GM19372 (cell line): ENCODE results near the gene SLC22A15.
"Not testable (repeated sequence)": the region's sequence is repeated elsewhere in the genome, so short reads cannot be mapped to it uniquely, and the experiment has no call there.

Source experiments
- ATAC-seq: cut with Tn5 transposase; IDR thresholded peaks from one replicate; pipeline ENCODE4 v1.9.1; 2021; ENCODE audit warnings: mild to moderate bottlenecking, low read depth, moderate library complexity; ENCODE audit not compliant: unreplicated experiment

Gene SLC22A15

DNA sequence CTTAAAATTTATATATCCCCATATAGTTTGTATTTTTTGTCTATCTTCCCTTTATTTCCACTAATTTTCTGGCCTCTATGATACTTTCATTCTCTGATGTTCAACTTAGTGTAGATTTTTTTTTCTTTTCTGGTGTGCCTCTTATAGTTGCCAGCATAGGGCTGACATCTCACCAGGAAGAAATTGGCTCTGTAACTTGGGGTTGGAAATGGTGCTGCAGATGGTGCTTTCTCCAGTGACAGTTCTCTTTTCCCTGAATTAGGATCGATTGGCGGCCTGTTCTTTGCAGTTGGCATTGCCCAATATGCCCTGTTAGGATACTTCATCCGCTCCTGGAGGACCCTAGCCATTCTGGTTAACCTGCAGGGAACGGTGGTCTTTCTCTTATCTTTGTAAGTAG lies 50.3 kb downstream of the SLC22A15 start:
- ATAC-seq = no peak

DNA sequence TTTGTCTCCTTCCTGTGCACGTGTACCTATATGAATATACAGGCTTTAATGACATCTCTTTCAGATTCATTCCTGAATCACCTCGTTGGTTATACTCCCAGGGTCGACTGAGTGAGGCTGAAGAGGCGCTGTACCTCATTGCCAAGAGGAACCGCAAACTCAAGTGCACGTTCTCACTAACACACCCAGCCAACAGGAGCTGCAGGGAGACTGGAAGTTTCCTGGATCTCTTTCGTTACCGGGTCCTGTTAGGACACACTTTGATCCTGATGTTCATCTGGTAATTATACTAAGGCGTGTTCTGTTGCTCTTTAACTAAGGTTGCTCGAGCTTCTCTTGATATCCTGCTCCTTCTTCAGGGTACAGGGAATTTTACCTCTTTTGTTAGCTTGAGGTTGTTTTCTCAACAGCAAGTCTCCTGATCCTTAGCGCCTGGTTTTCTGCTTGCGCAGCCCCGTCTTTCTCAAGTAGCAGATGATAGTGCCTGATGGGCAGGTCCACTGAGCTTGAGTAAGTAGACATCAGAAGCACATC lies 55.1 kb downstream of the SLC22A15 start:
- no peak for ATAC-seq

DNA sequence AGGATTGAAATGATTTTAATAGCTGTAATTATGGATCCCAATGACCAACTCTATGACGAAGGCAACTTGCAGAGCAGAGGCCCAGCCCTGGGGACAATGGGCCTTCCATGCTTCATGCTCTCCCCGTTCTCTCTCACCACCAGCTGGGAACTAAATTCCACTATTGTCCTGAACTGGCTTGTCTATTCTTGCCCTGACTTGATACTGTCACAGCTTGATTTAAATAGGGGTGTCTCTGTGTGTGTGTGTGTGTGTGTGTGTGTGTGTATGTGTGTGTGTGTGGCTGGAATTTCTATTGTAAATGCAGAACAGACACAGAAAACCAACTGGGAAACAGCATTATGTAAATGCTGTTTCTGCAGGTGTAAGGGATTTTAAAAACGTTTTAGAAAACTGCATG lies 57.0 kb downstream of the SLC22A15 start:
- ATAC-seq = no peak

DNA sequence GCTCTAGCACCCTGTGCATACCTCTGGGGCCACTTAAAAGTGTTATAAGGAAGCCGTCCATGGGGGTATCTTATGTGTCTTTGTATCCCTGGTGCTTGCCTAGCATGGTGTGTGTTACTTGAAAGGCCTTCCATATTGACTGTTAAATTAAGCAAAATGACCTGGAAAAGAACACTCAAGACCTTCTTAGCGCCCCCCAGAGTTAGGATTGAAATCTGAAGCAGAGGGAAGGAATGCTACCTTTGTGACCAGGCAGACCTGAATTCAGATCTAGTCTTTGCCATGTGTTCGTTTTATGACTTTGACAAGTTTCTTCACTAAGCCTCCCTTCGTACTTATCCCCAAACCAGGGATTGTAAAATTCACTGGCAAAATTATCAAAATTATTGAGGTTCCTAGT lies 59.9 kb downstream of the SLC22A15 start:
- no peak for ATAC-seq

DNA sequence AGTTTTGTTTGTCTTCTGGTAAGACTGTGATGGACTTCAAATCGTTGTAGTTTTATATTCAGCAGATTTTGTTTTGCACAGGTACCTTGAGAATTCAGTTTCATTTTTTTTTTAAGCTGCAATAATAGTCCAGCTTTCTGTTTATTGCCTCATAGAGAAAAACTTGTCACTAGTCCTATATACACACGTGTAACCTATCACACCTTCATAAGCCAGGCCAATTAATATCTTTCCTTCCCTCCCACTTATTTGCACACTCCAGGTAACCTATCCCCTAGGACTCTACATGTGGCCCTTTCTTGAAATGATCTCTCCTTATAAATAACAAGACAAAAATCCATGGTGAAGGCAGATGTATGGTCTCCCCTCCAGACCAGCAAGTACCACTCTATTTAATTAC lies 62.4 kb downstream of the SLC22A15 start:
- ATAC-seq = no peak

DNA sequence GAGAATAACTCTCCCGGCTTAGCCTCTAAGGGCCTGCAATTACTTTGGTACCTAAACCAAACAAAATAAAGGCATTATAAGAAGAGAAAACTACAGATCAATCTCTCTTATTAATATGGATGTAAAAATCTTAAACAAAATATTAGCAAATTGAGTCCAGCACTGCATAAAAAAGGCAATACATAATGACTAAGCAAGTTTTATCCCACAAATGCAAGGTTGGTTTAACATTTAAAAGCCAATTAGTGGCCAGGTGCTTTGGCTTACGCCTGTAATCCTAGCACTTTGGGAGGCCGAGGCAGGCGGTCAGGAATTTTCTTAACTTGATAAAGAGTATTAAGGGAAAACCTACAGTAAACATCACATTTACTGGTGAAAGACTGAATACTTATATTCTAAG lies 67.8 kb downstream of the SLC22A15 start:
- no peak for ATAC-seq

DNA sequence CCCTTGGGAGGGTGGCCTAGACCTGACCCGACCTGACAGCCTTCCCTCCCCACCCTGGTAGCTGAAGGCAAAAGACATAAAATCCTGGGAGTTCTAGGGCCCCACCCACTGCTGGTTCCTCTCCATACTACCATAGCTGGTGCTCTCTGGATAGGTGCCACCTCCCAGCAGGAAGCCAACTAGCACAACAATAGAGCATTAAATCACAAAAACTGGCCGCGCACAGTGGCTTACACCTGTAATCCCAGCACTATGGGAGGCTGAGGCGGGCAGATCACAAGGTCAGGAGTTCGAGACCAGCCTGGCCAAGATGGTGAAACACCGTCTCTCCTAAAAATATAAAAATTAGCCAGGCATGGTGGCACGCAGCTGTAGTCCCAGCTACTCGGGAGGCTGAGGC lies 70.6 kb downstream of the SLC22A15 start:
- ATAC-seq = not testable (repeated sequence)

DNA sequence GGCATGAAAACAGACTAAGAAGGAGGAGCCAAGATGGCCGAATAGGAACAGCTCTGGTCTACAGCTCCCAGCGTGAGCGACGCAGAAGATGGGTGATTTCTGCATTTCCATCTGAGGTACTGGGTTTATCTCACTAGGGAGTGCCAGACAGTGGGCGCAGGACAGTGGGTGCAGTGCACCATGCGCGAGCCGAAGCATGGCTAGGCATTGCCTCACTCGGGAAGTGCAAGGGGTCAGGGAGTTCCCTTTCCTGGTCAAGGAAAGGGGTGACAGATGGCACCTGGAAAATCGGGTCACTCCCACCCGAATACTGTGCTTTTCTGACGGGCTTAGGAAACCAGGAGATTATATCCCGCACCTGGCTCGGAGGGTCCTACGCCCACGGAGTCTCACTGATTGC lies 75.6 kb downstream of the SLC22A15 start:
- ATAC-seq = not testable (repeated sequence)

DNA sequence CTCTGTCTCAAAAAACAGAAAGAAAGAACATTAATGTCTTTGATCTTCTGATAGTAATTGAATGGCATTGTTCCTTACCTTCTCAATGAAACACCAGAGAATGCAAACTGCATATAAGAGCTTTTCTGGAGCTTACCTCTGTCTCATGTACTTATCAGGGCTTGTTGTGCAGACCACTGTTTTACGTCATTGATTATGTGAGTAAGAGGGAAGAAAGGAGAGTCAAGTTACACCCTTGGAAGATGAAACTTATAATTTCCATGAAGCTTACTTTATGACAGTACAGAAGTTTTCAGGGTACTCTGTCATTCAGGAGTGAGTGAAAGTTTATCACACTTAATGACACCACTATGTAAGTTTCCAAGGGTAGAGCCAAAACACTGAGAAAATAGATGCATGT lies 85.9 kb downstream of the SLC22A15 start:
- no peak for ATAC-seq

DNA sequence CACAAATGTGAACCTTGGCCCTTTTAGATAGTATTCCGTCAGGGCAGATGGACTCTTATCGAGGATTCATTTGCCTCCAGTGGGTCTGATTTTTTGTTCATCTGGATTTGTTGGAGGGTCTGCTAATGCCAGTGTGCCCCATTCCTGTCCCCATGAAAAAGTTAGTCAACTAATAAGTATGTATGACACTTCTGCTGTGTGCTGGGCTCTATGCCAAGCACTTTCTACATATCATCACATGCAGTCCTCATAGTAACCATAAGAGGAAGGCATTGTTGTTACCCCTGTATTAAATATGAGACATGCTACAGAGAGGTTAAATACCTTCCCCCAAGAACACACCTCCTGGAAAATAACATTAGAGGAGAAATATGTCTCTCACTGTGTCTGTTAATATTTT lies 88.3 kb downstream of the SLC22A15 start:
- no peak for ATAC-seq

DNA sequence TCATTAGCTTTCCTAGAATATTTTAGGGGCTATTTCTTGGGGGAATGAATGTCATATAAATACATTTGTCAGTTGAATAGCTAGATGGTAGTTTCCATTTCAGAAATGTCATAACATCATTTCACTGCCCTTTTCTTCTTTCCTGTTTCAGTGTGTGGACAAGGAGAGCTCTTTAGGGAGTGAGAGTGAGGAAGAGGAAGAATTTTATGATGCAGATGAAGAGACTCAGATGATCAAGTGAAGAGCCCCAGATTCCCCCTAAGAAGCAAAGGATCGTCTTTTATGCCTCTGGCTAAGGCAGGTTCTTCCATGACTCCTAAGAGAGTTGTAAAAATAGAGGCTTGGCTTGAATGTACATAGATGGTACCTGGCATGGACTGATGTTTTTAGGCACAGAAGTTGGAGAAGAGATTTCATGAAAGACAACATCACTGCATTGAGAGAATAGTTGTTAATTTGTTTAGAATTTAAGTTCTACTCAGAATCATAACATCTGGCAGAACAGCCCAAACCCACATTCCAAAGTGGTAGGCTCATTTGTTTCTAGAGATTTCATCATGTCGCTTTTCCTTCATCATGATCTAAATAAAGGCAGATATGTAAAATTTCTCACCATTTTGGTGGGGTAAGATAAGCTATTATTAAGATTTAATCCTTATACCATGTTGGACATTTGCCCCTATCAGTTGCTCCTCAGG lies 90.7 kb downstream of the SLC22A15 start:
- no peak for ATAC-seq

DNA sequence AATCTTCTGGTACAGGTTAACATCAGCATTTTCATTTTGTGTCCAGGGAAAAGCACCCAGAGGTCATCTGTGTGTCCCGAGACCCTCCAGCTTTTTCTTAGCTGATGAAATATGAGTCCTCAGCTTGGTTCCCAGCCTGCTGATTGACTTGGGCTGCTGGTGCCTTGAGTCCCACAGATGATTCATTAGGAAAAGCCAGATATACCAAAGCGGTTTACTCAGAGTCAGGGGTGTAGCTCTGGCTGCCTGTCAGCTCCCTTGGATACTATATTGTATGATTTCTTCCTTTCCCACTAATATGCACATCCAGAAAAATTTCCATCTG lies 91.2 kb downstream of the SLC22A15 start:
- no peak for ATAC-seq

DNA sequence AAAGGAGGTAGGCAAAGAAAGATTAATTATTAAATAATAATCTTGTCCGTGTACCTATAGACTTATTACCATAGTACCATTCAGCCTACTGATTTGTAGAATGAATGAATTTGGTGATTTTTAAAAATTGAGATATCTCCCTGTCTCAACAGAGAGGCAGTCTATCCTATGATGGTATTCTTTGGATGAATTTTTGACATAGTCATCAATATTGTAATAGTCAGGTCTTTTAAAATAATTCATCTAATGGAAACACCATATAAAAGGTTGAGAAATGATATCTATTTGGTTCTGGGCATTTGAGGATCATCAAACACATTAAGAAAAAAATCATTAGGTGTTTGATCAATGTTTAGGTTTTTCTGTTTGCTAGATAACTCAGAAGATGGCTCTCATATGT lies 99.3 kb downstream of the SLC22A15 start:
- ATAC-seq = no peak

DNA sequence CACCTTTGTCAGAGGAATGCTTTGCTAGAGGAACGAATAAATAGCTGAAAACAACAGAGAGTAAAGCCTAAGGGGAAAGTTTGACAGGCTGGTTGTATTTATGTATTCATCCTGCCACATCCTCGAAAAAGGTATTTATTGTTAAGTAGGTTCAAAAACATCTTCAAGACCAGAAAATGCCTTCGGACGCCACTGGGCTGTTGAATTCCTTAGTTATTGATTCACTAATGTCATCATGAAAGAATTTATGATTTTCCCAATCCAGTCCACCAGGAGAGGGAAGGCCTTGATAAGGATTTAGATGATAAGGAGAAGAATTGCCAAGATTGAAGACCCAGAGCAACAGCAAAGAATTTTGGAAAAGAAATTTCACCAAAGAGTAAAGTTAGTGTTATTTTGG lies 99.7 kb downstream of the SLC22A15 start:
- ATAC-seq = no peak

DNA sequence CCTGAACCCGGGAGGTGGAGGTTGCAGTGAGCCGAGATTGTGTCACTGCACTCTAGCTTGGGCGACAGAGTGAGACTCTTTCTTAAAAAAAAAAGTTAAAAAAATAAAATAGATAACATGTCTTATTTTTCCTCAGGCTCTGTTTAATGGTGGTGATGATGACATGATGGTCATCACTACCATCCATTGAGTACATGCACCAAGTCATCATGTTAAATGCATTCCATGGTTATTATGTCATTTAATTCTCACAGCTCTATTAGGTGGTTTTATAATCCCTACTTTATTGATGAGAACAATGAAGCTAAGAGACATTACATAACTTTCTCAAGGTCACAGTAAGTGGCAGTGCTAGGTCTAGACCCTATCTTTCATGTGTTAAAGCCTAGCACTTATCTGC lies 100.5 kb downstream of the SLC22A15 start:
- no peak for ATAC-seq

DNA sequence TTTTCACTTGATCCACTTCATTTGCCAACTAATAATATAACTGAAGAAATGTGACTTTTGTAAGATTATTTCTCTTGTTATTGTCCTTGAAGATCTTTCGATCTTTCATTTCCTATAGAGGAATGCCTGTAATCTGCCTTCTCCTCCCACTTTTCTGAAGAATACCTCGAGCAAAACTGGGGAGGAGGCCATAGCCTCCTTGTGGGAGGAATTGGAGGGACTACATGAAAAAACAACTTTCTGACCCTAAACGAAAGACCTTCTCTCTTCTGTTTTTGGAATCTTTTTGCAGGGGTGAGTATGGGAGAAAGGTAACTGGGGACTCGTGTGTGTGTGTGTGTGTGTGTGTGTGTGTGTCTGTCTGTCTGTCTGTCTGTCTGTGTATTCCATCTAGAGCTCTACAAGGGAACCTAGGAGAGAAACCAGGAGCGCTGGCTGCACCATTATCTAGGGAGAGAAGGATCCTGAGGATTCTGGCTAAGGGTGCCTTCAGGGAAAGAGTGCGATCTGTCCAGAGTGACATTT lies 102.4 kb downstream of the SLC22A15 start:
- ATAC-seq = no peak

DNA sequence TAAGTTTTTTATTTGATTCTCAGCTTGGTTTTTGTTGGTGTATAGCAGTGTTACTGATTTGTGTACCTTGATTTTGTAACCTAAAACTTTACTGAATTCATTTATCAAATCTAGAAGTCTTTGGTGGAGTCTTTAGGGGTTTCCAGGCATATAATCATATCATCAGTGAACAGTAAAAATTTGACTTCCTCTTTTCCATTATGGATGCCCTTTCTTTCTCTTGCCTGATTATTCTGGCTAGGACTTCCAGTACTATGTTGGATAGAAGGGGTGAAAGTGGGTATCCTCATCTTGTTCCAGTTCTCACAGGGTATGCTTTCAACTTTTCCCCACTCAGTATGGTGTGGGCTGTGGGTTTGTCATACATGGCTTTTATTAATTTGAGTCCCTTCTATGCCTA lies 111.3 kb downstream of the SLC22A15 start:
- ATAC-seq = no peak

DNA sequence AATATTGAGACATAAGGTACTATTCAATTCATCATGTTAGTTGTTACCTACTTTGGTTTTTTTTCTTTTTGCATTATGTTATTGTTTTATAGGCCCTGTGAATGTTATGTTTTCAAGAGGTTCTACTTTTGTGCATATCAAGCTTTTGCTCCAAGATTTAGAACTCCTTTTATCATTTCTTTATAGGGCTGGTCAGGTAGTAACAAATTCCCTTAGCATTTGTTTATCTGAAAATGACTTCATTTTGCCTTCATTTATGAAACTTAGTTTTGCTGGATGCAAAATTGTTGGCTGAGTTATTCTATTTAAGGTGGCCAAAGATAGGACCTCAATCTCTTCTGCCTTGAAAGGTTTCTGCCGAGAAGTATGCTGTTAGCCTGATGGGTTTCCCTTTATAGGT lies 113.6 kb downstream of the SLC22A15 start:
- ATAC-seq = no peak

DNA sequence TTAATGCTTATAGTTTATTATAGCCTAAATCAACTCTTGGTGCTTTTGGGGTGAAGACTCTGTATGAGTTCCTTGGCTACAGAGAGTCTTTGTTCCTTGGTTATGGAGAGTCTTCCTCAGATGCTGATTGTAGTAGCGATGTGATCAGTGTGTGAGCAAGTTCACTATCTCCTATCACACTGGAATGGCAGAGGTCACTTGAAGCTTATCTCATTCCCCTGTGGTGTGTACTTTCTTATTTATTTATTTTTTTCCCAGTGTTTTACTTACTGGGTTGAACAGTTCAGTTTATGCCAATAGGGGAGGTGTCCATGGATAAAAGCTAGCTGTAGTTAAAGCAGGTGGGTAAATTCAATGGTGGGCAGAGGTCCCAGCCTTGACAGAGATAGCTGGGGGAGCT lies 114.8 kb downstream of the SLC22A15 start:
- no peak for ATAC-seq

DNA sequence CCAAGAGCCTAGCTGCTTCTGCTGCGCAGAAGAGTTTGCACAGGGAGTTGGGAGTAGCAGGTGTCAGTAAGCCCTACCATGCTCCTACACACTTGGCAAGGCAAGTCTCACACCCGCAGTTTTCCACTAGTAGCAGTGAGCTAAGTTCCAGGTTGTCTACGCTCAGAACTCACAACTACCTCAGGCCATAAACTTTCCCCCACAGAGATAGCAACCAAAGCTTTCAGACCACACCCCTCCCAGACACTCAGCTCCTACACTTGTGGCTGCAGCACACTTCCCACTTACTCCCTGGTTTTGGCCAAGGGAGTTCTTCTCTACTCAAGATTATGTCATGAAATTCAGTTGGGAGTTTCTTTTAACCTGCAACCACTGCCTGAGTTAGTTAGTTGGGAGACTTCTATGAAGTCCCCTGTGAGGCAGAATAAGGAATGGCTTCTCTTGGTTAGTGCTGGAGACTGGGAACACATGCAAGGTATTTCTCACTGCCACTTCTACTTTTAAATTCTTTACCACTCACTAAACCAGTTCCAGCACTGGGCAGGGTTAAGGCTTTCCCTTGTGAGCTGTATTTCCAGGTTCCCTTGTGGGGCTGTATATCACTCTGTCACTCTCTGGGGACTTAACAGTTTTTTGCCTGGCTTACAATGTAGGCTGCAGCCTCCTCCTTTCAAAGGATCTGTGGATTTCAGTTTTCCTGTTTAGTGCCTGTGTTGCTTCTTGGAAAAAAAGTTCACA lies 116.6 kb downstream of the SLC22A15 start:
- ATAC-seq = no peak

DNA sequence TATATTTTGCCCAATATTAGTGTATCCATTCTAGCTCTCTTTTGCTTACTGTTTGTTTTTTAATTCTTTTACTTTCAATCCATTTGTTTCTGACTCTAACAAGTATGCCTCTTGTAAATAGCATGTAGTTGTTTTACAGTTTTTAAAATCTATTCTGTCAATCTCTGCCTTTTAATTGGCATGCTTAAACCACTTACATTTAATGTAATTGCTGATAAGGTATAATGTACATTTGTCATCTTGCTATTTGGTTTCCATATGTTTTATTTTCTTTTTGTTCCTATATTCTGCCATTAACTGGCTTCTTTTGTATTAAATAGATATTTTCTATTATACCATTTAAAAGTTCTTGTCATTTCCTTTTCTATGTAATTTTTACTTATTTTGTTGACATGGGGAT lies 118.7 kb downstream of the SLC22A15 start:
- no peak for ATAC-seq

DNA sequence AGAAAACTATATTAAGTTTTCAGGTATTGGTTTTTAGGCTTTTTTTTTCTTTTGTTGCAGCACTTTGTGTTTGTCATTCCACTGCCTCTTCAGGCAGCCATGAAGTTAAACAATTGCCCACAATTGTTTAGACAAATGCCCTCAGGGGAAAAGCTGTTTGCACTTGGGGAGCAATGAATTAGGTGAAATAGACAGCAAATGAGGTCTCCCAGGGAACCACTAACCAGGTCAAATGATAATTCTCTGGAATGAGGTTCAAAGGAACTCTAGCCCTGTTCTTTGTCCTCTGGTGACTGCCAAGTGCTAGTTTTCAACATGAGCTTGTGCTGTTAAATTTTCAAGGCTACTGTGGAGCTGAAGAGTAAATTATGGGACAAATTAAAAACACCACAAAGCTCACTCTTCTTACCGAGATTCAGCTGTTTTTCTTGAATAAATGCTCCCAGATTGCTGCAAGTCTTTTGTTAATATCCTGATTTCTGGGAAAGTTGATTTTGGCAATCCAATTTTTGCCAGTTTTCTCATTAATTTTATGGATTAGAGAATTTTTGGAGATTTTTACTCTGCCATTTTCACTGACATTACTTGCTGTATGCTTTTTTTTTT lies 119.8 kb downstream of the SLC22A15 start:
- no peak for ATAC-seq
